Hypothalamus (tissue), 51 donors: ENCODE results near the gene PFDN1.

Experiments used
- DNase-seq, 51 donors: peaks; one replicate each; lab custom pipeline; 2025; lab: John Stamatoyannopoulos, UW

PFDN1 gene

GRCh38 chr5:140329739-140330481 is 27.0 kb upstream of the PFDN1 start:
- no peak for DNase-seq

- DNase-seq = no peak
These were observed 25.3 kb upstream of the PFDN1 start for GRCh38 chr5:140328036-140328764.

GRCh38 chr5:140327589-140327988 is 24.7 kb upstream of the PFDN1 start:
- DNase-seq = no peak

GRCh38 chr5:140325486-140325885 is 22.6 kb upstream of the PFDN1 start:
- no peak for DNase-seq

GRCh38 chr5:140324617-140325241 is 21.8 kb upstream of the PFDN1 start:
- no peak for DNase-seq

- DNase-seq = no peak
These were observed 21.2 kb upstream of the PFDN1 start for GRCh38 chr5:140324041-140324600.

- peak in 40 of 51 donors; percentile 12 to 76 (median 42) for DNase-seq
These were observed 20.1 kb upstream of the PFDN1 start for GRCh38 chr5:140322751-140323731.

- DNase-seq = peak in 27 of 51 donors; percentile 5 to 57 (median 24)
These were observed 18.9 kb upstream of the PFDN1 start for GRCh38 chr5:140321796-140322195.

- no peak for DNase-seq
These were observed 16.9 kb upstream of the PFDN1 start for GRCh38 chr5:140319833-140320232.

GRCh38 chr5:140318792-140319191 is 15.9 kb upstream of the PFDN1 start:
- no peak for DNase-seq

GRCh38 chr5:140317859-140318258 is 15.0 kb upstream of the PFDN1 start:
- no peak for DNase-seq

- DNase-seq = no peak
These were observed 9.9 kb upstream of the PFDN1 start for GRCh38 chr5:140312791-140313189.

- DNase-seq = peak in 2 of 51 donors; percentile 15 to 31
These were observed 9.3 kb upstream of the PFDN1 start for GRCh38 chr5:140312067-140312790.

- no peak for DNase-seq
These were observed 8.1 kb upstream of the PFDN1 start for GRCh38 chr5:140311011-140311467.

- DNase-seq = no peak
These were observed 7.5 kb upstream of the PFDN1 start for GRCh38 chr5:140310434-140310833.

- DNase-seq = no peak
These were observed 6.9 kb upstream of the PFDN1 start for GRCh38 chr5:140309706-140310249.

- DNase-seq = no peak
These were observed 2.6 kb upstream of the PFDN1 start for GRCh38 chr5:140305471-140305870.

GRCh38 chr5:140303966-140304365 is 1.1 kb upstream of the PFDN1 start:
- DNase-seq = no peak

GRCh38 chr5:140301136-140301535 is 1.8 kb downstream of the PFDN1 start:
- DNase-seq = no peak
